Measurements from ENCODE around the gene RNF220.
A peak's percentile ranks its signal among the peaks of the same experiment; 100 is the strongest.

The RNF220 gene

GRCh38 chr1:44641126-44642102 is 236.4 kb downstream of the RNF220 start:
- DNase-seq, result no peak

GRCh38 chr1:44642255-44642654 is 237.2 kb downstream of the RNF220 start:
- no peak for DNase-seq

GRCh38 chr1:44642925-44643324 is 237.9 kb downstream of the RNF220 start:
- DNase-seq, result no peak

- DNase-seq, result no peak
Measured at GRCh38 chr1:44643721-44644334, 238.8 kb downstream of the RNF220 start.

GRCh38 chr1:44644806-44645205 is 239.8 kb downstream of the RNF220 start:
- no peak for DNase-seq

- no peak for DNase-seq
Measured at GRCh38 chr1:44645476-44646244, 240.6 kb downstream of the RNF220 start.

GRCh38 chr1:44646261-44647110 is 241.4 kb downstream of the RNF220 start:
- no peak for DNase-seq

GRCh38 chr1:44647896-44648295 is 242.8 kb downstream of the RNF220 start:
- DNase-seq, result no peak

GRCh38 chr1:44648529-44649250 is 243.6 kb downstream of the RNF220 start:
- no peak for DNase-seq

GRCh38 chr1:44649788-44650158 is 244.7 kb downstream of the RNF220 start:
- no peak for DNase-seq

- no peak for DNase-seq
Measured at GRCh38 chr1:44650159-44650831, 245.2 kb downstream of the RNF220 start.

- no peak for DNase-seq
Measured at GRCh38 chr1:44651069-44651468, 246.0 kb downstream of the RNF220 start.

- peak; percentile 57 for DNase-seq
Measured at GRCh38 chr1:44652445-44653106, 247.5 kb downstream of the RNF220 start.

- no peak for DNase-seq
Measured at GRCh38 chr1:44653107-44653964, 248.3 kb downstream of the RNF220 start.

GRCh38 chr1:44654621-44655187 is 249.6 kb downstream of the RNF220 start:
- no peak for DNase-seq

GRCh38 chr1:44655609-44656008 is 250.6 kb downstream of the RNF220 start:
- DNase-seq, result no peak

- DNase-seq, result no peak
Measured at GRCh38 chr1:44659566-44659965, 254.5 kb downstream of the RNF220 start.

GRCh38 chr1:44660176-44660575 is 255.1 kb downstream of the RNF220 start:
- no peak for DNase-seq
